SK-N-MC (cell line): ENCODE measurements around the gene PLA2G4C.

ENCODE experiments used
- EZH2 ChIP-seq: fragments of 200-600 bp; sonication (generic); IDR thresholded peaks from one replicate; pipeline ENCODE4 v1.6.1; 2017; ENCODE audit warnings: antibody characterized with exemption
- FOXP2 ChIP-seq: optimal IDR thresholded peaks from 2 replicates; pipeline ENCODE3; 2011; ENCODE audit warnings: mild to moderate bottlenecking, moderate library complexity; ENCODE audit not compliant: insufficient read depth; ENCODE audit errors: extremely low read length, control extremely low read depth
- POLR2AphosphoS5 ChIP-seq: IDR thresholded peaks from 2 replicates; pipeline ENCODE4 v1.6.1; 2012; ENCODE audit warnings: mild to moderate bottlenecking, low read depth, low read length, borderline replicate concordance

- TF ChIP-seq POLR2AphosphoS5, result no peak
- TF ChIP-seq EZH2, result no peak
- TF ChIP-seq FOXP2, result no peak
Observed at GRCh38 chr19:48006762-48007161, 103.9 kb downstream of the PLA2G4C start.
